Measurements from ENCODE around the gene OR6C2.
"Not testable (repeated sequence)": the region's sequence is repeated elsewhere in the genome, so short reads cannot be mapped to it uniquely, and the experiment has no call there.

OR6C2 gene

GRCh38 chr12:55443776-55444175 lies at the start of gene OR6C2:
Gene OR6C2, plus strand, starts transcription at chr12:55444076. Its CDS starts 8,138 bp downstream, at chr12:55452214.
- Mint-ChIP-seq H3K36me3 (no peaks in the 10 kb centered on the region), H3K4me1 (no peaks in the 10 kb centered on the region), H3K27ac (no peak within 1 kb of the TSS), H3K4me3 (no peak within 1 kb of the TSS), H3K9me3 (peaks cover 17% of the 10 kb centered on the region)
- ATAC-seq (no peak), DNase-seq (ENCODE audit: low spot score in 2 of 2) (no peak)

DNA sequence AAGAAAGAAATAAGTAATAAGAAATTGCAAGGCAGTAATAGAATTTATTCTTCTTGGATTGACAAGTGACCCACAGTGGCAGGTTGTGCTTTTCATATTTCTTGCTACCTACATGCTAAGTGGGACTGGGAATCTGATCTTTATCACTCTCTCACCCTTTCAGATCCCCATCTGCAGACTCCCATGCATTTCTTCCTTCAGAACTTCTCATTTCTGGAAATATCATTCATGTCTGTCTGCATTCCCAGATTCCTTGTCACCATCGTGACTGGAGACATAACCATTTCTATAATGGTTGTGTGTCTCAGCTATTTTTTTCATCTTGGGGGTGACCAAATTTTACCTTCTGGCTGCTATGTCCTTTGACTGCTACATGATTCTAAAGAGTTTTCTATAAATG lies 47.5 kb upstream of the OR6C2 start:
- no peak for ATAC-seq
- Mint-ChIP-seq H3K4me1 (no peaks in the 10 kb centered on the region), H3K4me3 (no peak overlapping the region), H3K36me3 (no peaks in the 10 kb centered on the region), H3K27ac (no peak overlapping the region), H3K9me3 (no peaks in the 10 kb centered on the region)
- DNase-seq (ENCODE audit: low spot score in 2 of 2) = no peak

GRCh38 chr12:55400229-55400628 lies 43.6 kb upstream of the OR6C2 start, which contains the start of gene OR6C65:
Gene OR6C65, plus strand, starts transcription at chr12:55400529. Its CDS starts 0 bp downstream, at chr12:55400529.
- no peak for DNase-seq (ENCODE audit: low spot score in 2 of 2)
- Mint-ChIP-seq H3K36me3 (no peaks in the 10 kb centered on the region), H3K4me3 (no peak within 1 kb of the TSS), H3K9me3 (no peaks in the 10 kb centered on the region), H3K4me1 (no peaks in the 10 kb centered on the region), H3K27ac (no peak within 1 kb of the TSS)
- no peak for ATAC-seq

DNA sequence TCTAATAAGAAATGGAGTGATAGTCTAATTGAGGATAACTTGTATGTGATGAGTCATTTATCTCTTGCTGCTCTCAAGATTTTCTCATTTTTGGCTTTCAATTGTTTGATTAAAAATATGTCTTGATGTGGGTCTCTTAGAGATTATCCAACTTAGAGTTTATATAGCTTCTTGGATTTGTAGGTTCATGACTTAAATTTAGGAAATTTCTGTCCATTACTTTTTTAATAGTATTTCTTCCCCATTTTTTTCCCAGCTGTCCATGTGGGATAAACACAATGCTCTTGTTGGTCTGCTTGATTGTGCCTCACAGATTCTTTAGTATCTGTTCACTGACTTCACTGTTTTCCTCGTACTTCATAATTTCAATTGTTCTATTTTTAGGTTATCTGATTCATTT lies 36.0 kb upstream of the OR6C2 start:
- no peak for ATAC-seq
- no peaks in the 10 kb centered on the region for H3K9me3 Mint-ChIP-seq
- no peak for DNase-seq (ENCODE audit: low spot score in 2 of 2)
- H3K4me3 Mint-ChIP-seq = no peak overlapping the region
- no peaks in the 10 kb centered on the region for H3K4me1 Mint-ChIP-seq
- no peaks in the 10 kb centered on the region for H3K36me3 Mint-ChIP-seq
- no peak overlapping the region for H3K27ac Mint-ChIP-seq

- not testable (repeated sequence) for H3K36me3 Mint-ChIP-seq; H3K27ac Mint-ChIP-seq; H3K9me3 Mint-ChIP-seq; ATAC-seq; DNase-seq (ENCODE audit: low spot score in 2 of 2); H3K4me3 Mint-ChIP-seq; H3K4me1 Mint-ChIP-seq
Measured at GRCh38 chr12:55409133-55409532, 34.7 kb upstream of the OR6C2 start.

- not testable (repeated sequence) for H3K4me1 Mint-ChIP-seq; ATAC-seq; H3K4me3 Mint-ChIP-seq; DNase-seq (ENCODE audit: low spot score in 2 of 2); H3K36me3 Mint-ChIP-seq; H3K27ac Mint-ChIP-seq; H3K9me3 Mint-ChIP-seq
Measured at GRCh38 chr12:55412138-55412537, 31.7 kb upstream of the OR6C2 start.

- H3K27ac Mint-ChIP-seq; H3K4me1 Mint-ChIP-seq; H3K9me3 Mint-ChIP-seq; H3K36me3 Mint-ChIP-seq; H3K4me3 Mint-ChIP-seq; DNase-seq (ENCODE audit: low spot score in 2 of 2): not testable (repeated sequence)
- ATAC-seq = peak; percentile 36
Measured at GRCh38 chr12:55413498-55414388, 30.1 kb upstream of the OR6C2 start.

DNA sequence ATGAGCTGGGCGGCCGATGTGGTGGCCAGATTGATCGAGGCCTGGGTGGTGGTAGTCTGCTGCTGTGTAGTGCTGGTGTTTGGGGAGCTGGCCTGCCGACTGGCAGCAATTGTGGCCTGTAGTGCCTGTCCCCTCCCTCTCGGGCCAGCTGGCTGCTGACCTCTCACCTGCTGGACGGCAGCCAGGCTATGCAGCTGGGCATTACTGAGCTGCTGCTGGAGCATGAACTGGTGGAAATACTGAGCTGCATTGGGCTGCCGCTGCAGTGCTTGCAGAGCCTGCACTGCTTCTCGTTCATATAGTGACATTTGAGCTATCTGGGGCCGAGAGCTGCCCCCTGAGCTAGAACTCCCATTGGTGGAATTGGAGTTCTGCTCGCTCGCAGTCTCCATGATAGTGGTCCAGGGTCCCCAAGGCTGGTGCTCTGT lies 29.5 kb upstream of the OR6C2 start:
- peak; percentile 22 for ATAC-seq
- H3K9me3 Mint-ChIP-seq; H3K4me1 Mint-ChIP-seq; H3K27ac Mint-ChIP-seq; DNase-seq (ENCODE audit: low spot score in 2 of 2); H3K4me3 Mint-ChIP-seq; H3K36me3 Mint-ChIP-seq: not testable (repeated sequence)

- DNase-seq (ENCODE audit: low spot score in 2 of 2); H3K27ac Mint-ChIP-seq; H3K36me3 Mint-ChIP-seq; H3K4me1 Mint-ChIP-seq; H3K9me3 Mint-ChIP-seq; H3K4me3 Mint-ChIP-seq: not testable (repeated sequence)
- peak; percentile 76 for ATAC-seq
Measured at GRCh38 chr12:55414889-55415288, 29.0 kb upstream of the OR6C2 start.

DNA sequence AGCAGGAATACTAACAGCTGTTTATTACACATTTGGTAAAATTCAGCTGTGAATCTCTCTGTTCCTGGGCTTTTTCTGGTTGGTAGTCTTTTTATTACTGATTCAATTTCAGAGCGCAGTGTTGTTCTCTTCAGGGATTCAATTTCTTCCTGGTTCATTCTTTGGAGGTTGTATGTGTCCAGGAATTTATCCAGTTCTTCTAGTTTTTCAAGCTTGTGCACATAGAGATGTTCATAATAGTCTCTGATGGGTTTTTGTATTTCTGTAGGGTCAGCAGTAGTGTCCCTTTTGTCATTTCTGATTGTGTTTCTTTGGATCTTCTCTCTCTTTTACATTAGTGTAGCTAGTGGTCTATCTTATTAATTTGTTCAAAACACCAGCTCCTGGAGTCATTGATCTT lies 26.9 kb upstream of the OR6C2 start:
- no peak overlapping the region for H3K27ac Mint-ChIP-seq
- peaks cover 7% of the 10 kb centered on the region for H3K4me1 Mint-ChIP-seq
- no peak overlapping the region for H3K4me3 Mint-ChIP-seq
- ATAC-seq (no peak), DNase-seq (ENCODE audit: low spot score in 2 of 2) (no peak)
- H3K9me3 Mint-ChIP-seq = no peaks in the 10 kb centered on the region
- no peaks in the 10 kb centered on the region for H3K36me3 Mint-ChIP-seq

- Mint-ChIP-seq H3K4me3 (no peak overlapping the region), H3K36me3 (no peaks in the 10 kb centered on the region), H3K9me3 (no peaks in the 10 kb centered on the region), H3K27ac (no peak overlapping the region), H3K4me1 (peaks cover 3% of the 10 kb centered on the region)
- DNase-seq (ENCODE audit: low spot score in 2 of 2) (no peak), ATAC-seq (no peak)
Measured at GRCh38 chr12:55420307-55420962, 23.4 kb upstream of the OR6C2 start.

GRCh38 chr12:55425954-55426353 lies 17.9 kb upstream of the OR6C2 start, which contains the start of gene OR6C76:
Gene OR6C76, plus strand, starts transcription at chr12:55426254. Its CDS starts 0 bp downstream, at chr12:55426254.
- Mint-ChIP-seq H3K9me3 (no peaks in the 10 kb centered on the region), H3K4me1 (no peaks in the 10 kb centered on the region), H3K36me3 (no peaks in the 10 kb centered on the region), H3K4me3 (no peak within 1 kb of the TSS), H3K27ac (no peak within 1 kb of the TSS)
- DNase-seq (ENCODE audit: low spot score in 2 of 2) = no peak
- no peak for ATAC-seq

GRCh38 chr12:55428331-55429243 lies 15.3 kb upstream of the OR6C2 start:
- no peaks in the 10 kb centered on the region for H3K9me3 Mint-ChIP-seq
- DNase-seq (ENCODE audit: low spot score in 2 of 2) (no peak), ATAC-seq (no peak)
- no peak overlapping the region for H3K27ac Mint-ChIP-seq
- no peaks in the 10 kb centered on the region for H3K4me1 Mint-ChIP-seq
- no peaks in the 10 kb centered on the region for H3K36me3 Mint-ChIP-seq
- no peak overlapping the region for H3K4me3 Mint-ChIP-seq

DNA sequence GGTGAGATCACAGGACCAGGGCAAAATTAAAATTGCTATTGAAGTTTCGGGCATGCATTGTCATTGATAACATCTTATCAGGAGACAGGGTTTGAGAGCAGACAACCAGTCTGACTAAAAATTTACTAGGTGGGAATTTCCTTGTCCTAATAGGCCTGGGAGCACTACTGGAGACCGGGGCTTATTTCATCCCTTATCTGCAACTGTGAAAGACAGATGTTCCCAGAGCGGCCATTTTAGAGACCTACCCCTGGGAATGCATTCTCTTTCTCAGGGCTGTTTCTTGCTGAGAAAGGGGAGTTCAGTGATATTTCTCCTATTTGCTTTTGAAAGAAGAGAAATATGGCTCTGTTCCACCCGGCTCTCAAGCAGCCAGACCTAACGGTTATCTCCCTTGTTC lies 2.6 kb upstream of the OR6C2 start:
- H3K9me3 Mint-ChIP-seq = peaks cover 17% of the 10 kb centered on the region
- H3K27ac Mint-ChIP-seq; H3K4me1 Mint-ChIP-seq; ATAC-seq; H3K36me3 Mint-ChIP-seq; H3K4me3 Mint-ChIP-seq; DNase-seq (ENCODE audit: low spot score in 2 of 2): not testable (repeated sequence)

DNA sequence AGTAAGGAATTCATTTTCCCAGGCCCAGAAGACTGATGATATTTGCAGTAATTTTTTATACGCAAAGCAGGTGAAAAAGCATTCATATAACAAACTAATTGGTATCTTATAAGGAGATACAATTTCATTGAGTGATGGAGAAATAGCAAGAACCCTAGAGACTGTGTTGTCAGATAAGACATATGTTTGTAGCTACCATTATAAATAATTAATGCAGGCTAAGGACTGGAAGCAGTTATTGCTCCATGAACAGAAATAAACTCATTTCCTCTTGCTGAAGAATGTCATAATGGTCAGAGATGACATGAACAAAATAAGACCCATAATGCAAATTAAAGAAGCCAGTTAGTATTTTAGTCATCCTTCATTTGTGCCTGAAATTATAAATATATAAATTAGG lies 1.5 kb downstream of the OR6C2 start:
- Mint-ChIP-seq H3K27ac (no peak overlapping the region), H3K36me3 (no peaks in the 10 kb centered on the region), H3K9me3 (peaks cover 8% of the 10 kb centered on the region), H3K4me3 (no peak overlapping the region), H3K4me1 (no peaks in the 10 kb centered on the region)
- no peak for DNase-seq (ENCODE audit: low spot score in 2 of 2)
- no peak for ATAC-seq
